GM18519 (cell line): ENCODE results near the gene OR6X1.
A peak's percentile ranks its signal among the peaks of the same experiment; 100 is the strongest.
"Not testable (repeated sequence)": the region's sequence is repeated elsewhere in the genome, so short reads cannot be mapped to it uniquely, and the experiment has no call there.

Experiments used
- ATAC-seq: cut with Tn5 transposase; IDR thresholded peaks from one replicate; pipeline ENCODE4 v1.9.1; 2021; ENCODE audit warnings: mild to moderate bottlenecking, moderate library complexity; ENCODE audit not compliant: unreplicated experiment, low FRiP score

The OR6X1 gene

DNA sequence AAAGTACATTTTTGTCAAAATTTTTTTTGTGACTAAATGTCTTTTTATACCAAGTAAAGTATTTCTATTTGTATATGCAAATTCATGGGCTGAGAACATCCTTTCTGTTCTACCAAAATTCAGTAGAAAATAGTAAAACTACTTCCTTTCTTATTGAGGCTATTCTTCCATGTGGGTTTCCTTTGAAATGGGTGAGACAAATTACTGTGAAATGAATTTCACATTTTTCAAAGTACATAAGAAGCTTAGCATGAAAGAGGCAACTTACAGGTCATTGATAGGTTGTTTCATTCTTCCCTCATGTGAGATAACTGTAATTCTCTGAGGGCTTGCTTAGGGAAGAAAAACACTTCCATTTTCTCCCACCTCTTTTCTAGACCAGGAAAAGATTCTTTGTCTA is 1.0 kb upstream of the OR6X1 start:
- no peak for ATAC-seq

DNA sequence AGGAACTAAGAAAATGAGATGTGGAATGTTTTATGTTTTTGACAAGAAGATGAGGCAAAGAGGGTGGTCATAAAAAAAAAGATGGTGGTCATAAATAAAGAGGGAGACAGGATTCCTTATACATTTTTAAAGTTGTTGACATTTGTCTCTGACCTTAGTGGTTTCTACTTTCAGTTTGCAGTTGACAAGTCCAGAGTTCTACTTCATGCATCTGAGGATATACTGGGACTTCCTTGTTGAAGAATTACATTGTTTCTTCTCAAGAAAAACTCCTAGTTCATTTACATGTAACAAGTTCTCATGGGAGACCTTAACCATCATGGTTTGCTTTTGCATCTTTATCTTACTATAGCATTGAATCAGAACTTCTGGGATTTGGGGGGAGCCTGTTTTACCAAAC is 1.2 kb downstream of the OR6X1 start:
- no peak for ATAC-seq

DNA sequence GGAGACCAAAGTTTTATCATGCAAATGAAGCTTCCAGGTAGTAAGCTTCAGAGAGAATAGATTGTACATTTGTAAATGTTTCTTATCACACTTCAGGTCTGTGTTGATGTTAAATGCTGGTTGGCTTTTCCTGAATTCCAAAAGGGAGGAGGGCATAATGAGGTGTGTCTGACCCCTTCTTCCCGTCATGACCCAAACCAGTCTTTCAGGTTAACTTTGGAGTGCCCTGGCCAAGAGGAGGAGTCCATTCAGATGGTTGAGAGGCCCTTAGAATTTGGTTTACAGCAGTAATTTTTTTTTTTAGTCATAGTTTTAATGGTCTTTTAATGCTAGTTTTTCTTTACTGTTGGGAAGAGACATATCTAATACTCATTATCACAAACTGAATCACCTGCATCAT is 2.5 kb downstream of the OR6X1 start:
- ATAC-seq, result no peak

DNA sequence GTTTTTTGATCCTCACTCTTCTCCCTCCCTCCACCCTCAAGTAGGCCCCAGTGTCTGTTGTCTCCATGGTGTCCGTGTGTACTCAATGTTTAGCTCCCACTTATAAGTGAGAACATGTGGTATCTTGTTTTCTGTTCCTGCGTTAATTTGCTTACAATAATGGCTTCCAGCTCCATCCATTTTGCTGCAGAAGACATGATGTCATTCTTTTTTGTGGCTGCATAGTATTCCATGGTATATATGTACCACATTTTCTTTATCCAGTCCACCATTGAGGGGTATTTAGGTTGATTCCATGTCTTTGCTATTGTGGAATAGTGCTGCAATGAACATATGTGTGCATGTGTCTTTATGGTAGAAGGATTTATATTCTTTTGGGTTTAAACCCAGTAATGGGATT is 6.0 kb downstream of the OR6X1 start:
- ATAC-seq, result not testable (repeated sequence)

GRCh38 chr11:123745764-123746451 is 8.4 kb downstream of the OR6X1 start:
- ATAC-seq, result no peak

DNA sequence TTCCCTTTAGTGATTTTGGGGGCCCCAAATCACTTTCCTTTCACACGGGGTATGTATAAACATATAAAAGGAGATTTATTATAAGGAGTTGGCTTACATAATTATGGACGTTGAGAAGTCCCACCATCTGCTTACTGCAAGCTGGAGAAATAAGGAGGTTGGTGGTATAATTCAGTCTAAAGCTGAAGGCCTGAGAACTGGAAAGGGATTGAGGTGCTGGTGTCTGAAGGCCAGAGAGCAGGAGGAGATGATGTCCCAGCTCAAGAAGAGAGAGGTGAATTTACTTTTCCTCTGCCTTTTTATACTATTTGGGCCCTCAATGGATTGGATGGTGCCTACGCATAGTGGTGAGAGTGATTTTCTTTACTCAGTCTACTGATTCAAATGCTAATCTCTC is 11.6 kb downstream of the OR6X1 start:
- no peak for ATAC-seq

DNA sequence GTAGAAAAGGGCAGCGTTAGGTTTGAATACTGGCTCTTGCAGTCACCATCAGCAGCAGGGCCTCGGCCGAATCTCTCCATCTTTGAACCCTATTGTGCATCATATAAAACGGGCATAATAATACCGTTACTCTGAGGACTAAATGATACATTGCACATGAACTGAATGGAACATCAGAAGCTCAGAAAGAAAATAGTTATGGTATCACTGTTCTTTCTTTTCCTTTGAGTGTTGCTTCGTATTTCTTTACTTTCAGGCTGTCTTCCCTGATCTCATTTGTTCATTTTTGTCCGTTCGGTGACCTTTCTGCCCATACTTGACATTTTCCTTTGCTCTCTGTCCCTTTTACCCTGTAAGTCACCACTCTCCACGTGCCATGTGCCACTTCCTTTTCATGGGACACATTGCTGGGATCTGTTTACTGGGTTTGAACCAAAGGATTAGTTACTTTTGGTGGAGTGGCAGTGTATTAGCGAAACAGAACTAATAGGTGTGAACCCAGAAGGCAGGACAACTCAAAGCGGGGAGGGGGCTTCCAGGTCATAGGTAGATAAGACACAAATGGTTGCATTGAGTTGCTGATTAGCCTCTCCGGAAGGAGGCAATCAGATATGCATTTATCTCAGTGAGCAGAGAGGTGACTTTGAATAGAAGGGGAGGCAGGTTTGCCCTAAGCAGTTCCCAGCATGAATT is 12.1 kb downstream of the OR6X1 start:
- ATAC-seq, result no peak

- ATAC-seq, result peak; percentile 98
These were observed 12.9 kb downstream of the OR6X1 start, which contains the start of gene ZNF202 for GRCh38 chr11:123741159-123742030. Gene ZNF202 (minus strand): TSS chr11:123741660. CDS start chr11:123730888, 10,772 bp downstream.

DNA sequence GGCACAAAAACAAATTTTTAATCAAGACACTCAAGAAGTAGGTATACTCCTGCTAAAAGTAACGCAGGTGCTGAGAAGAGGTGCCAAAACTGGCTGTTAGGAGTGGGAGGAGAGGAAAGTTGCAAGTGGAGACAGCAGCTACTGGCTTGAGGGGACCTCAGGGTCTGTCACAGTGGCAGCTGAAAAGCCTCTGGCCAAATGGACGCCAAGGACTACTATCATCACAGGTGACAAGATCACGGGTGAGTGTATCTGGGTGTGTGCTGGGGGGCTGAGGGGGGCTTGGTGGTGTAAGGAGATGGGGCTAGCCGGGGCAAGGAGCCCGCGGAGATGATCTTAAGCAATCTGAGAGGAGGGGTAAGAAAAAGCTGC is 13.5 kb downstream of the OR6X1 start:
- ATAC-seq, result no peak

DNA sequence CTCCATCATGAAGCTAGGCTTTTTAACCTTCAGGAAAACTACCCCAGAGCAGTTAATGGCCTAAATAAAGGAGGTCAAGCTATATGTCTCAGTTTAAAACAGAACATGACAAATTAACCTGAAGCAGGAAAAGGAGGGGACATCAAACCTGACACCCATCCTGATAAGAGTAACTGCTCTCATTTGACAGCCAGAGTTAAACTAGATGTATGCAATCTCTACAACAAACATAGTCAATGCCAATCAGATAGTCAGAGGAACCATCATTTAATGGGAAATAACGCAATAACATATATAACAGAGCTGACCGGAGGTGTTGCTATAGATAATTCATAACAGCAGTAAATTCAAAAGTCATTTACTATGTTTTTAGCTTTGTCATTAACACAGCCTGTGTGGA is 15.9 kb downstream of the OR6X1 start:
- ATAC-seq, result no peak

GRCh38 chr11:123736769-123737168 is 17.5 kb downstream of the OR6X1 start:
- no peak for ATAC-seq

DNA sequence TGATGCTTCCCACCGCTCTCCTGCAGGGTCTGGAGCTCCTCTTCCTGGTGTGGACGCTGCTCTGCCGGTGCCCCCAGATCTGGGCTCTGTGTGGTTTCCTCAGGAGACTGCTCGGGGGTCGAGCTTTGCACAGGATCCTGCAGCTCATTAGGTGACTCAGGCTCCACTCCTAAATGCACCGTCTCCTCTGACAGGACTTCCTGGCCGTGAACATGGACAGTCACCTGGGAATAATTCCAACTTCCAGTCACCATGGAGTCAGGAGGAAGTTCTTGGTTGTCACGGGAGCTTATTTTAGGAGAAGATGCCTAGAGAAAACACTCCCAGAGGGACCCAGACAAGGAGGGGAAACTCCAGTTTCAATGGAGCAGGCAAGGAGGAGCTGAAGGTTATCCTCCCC is 24.7 kb downstream of the OR6X1 start:
- no peak for ATAC-seq

- ATAC-seq, result no peak
These were observed 28.2 kb downstream of the OR6X1 start for GRCh38 chr11:123725995-123726655.

DNA sequence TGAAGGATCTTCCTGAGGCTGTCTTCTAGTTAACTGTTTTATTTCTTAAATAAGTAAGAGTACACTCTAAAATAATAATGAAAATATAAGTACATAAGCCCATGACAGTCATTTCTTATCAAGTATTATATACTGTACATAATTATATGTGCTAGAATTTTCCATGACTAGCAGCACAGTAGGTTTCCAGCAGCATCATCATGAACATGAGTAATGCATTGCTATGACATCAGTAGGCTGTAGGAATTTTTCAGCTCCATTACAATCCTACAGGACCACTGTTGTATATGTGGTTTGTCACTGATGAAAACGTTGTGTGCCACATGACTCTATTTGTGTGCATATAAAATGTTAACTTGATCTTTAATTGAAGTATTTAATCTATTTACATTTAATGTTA is 34.9 kb downstream of the OR6X1 start:
- ATAC-seq, result no peak

DNA sequence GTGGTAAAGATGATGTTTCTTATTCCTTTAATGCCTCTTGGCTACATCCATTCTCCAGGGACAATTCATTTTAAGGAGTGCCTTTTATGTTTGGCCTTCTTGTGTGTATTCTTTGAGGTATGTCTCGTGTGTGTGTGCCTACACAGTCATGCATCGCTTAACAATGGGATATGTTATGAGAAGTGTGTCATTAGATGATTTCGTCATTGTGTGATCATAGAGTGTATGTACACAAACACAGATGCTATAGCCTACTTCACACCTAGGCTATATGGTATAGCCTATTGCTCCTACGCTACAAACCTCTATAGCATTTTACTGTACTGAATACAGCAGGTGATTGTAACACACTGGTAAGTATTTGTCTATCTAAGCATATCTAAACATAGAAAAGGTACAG is 35.8 kb downstream of the OR6X1 start:
- ATAC-seq, result no peak

DNA sequence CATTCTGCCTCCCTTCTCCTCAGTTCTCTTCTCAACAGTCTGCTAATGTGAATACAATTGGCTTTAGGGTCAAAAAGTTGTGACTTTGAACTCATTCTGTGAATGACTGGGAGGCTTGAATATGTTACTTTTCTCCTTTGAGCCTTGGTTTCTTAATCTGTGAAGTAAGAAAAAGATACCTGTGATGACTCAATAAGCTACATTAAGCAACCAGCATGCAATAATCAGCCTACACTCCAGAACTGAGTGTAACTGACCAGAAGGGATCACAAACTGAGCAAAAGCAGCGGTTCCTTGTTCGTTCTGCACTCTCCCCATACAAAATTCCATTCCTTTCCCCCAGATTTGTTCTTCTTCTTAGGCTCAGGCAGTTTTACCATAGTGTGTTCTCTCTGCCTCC is 36.3 kb downstream of the OR6X1 start:
- ATAC-seq, result no peak

DNA sequence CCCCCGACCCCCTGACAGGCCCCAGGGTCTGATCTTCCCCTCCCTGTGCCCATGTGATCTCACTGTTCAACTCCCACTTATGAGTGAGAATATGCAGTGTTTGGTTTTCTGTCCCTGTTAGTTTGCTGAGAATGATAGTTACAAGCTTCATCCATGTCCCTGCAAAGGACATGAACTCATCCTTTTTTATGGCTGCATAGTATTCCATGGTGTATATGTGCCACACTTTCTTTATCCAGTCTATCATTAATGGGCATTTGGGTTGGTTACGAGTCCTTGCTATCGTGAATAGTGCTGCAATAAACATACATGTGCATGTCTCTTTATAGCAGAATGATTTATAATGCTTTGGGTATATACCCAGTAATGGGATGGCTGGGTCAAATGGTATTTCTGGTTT is 41.7 kb downstream of the OR6X1 start:
- not testable (repeated sequence) for ATAC-seq

DNA sequence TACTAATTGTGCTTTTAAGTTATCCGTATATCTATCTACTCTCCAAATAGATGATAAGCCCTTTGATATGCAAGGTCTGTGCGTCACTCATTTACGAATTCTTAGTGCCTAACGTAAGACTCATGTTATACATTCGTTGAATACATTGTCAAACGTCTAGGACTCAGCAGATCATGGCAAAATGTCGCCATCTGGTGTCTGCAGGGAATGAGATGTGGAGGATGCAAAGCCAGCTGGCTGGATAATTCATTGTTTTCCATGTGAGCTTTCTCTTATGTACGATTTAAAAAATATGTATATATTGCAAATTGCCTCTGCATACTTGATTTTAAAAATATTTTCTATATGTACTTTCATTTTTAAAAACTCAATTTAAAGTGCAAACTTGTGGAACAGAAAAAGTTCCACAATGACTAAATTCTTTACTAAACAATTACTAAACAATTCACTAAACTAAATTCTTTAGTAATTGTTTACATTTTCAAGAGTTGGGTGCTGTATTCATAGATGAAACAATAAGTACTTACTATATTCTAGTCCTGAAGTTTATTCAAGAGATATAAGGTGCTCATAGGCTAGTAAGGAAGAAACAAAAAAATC is 46.6 kb downstream of the OR6X1 start:
- no peak for ATAC-seq

GRCh38 chr11:123707206-123707605 is 47.1 kb downstream of the OR6X1 start:
- ATAC-seq, result no peak

- ATAC-seq, result no peak
These were observed 50.0 kb downstream of the OR6X1 start for GRCh38 chr11:123704341-123704740.
